NCI-H2196 (cell line): Measurements from ENCODE around the gene NFASC.
A peak's percentile ranks its signal among the peaks of the same experiment; 100 is the strongest.

ENCODE experiments used
- DNase-seq: peaks from one replicate; lab custom pipeline; 2025; ENCODE audit not compliant: unreplicated experiment; lab: John Stamatoyannopoulos, UW

Gene NFASC

DNA sequence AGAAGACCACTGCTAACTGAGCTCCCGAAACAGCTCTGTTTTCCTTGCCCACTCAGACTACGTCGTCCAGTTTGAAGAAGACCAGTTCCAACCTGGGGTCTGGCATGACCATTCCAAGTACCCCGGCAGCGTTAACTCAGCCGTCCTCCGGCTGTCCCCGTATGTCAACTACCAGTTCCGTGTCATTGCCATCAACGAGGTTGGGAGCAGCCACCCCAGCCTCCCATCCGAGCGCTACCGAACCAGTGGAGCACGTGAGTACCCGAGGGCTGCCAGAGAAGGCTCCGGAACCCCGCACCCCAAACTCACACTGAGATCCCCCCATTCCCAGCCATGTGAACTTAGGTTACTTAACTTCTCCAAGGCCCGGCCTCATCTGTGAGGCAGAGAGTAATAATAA lies 108.6 kb downstream of the NFASC start:
- DNase-seq: no peak

DNA sequence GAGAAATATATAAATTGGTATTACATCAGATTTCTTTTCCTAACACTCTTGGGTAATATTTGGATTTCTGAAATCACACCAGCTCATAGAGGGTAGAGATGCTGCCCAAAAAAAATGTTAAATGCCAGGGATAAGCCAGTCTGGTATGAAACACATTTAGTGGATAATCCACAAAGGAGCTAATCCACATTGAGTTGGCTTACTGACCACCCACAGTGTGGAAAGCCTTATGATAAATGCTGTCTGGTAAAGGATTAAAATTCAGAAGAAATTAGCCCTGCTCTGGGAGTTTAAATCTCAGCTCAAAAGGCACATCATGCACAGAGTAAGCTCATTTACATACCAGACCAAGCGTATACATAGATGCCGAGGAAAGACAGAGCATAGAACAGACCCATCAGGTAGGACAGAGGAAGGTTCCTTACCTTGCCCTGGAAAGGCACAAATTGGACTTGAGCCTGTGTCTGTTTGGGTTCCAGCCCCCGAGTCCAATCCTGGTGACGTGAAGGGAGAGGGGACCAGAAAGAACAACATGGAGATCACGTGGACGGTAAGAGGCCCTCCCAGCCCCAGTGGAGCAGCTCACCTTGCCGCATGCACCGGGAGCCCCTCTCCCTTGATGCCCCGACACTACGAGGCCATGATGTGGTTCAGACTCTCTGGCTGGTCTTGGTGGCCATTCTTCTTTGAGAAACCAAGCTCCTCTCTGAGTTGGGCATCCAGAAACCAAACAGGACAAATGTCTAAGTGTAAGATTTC lies 109.4 kb downstream of the NFASC start:
- DNase-seq: no peak

DNA sequence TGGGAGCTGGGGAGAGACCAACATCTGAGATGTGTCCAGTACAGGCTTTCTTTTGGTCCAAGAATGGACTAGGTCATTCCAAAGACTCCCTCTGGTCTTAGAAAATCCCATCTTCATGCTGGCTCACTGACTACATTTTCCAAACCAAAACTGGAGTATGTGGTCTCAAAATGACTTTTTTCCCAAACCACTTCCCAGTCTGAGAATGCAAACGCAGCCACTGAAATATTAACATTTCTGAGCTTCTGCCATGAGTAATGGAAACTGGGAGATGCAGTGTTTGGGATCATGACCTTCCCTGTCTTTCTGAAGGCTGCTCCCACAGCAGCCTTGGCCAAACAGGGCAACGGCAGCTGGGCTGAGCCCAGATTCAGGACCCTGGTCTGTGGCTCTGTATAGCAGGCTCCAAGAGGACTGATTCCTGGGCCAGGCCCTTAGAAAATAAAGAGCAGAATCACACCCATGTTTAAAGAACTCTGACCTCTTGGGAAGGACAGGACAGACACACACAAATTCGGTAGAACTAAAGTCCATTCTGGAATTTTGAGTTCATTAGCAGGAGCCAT lies 110.3 kb downstream of the NFASC start:
- DNase-seq: no peak

DNA sequence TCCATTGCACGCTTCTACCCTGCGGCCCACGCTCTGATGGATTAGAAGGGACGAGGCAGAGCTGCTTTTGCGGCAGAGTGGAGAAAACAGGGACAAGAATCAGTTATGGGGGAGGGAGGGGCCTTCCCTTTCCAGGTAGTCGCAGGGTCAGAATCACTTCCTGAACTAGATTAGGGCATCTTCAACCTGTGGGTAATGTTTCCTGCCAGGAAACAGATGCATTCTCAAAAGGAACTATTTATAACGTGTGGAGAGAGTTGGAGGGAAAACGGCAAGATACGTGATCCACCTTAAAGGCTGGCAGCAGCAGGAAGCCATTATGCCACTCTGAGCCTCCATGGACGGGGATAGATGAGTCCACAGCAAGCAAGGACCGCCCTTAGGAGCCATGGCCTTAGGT lies 112.5 kb downstream of the NFASC start:
- no peak for DNase-seq

DNA sequence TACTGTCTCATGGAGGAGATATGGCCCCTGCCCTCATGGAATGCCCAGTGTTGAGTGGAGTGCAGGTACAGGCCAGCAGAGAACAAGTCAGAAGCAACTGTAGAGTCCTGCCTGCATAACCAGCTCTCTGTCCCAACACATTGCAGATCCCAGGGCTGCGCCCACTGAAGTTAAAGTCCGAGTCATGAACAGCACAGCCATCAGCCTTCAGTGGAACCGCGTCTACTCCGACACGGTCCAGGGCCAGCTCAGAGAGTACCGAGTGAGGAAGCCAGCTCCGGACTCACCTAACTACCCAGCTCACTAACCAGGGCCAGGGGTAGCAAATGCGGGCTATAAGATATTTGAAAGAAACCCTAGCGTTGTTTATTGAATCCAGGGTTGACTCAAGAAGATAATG lies 113.2 kb downstream of the NFASC start:
- DNase-seq: no peak

DNA sequence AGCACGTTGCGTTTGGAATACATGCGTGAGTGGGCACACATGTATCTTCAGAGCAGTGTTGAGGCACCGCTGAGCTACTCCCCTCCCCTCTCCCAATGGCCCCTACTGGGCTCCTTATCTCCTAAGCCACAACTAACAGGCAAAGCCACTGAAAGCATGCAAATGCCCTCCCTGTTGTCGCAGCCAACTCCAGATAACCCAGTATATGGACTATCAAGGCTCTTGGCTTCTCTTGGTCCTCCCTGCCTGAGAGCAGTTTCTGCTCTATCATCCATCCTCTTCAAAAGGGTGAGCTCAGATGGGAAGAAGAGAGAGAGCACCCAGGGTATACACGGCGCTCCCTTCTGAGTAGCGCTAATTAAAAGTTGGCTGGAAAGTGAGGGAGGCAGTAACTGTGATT lies 113.8 kb downstream of the NFASC start:
- DNase-seq: no peak

DNA sequence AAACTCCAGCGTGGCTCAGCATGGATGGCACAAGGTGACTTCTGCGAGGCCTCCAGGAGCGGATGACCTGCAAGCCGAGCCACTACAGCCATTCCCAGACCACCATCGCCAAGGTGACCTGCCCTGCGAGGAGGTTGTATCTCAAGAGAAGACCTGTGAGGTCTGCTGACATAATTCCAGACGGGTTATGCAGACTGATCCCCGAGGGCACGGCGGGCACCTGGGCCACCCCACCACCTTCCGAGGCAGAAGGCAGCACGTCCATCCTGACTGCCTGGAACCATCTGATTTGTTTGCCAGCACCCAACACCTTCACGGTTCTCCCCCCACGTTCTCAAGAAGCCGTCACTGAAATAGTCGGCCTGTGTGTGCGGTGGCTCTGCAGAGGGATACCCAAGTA lies 115.5 kb downstream of the NFASC start:
- no peak for DNase-seq

DNA sequence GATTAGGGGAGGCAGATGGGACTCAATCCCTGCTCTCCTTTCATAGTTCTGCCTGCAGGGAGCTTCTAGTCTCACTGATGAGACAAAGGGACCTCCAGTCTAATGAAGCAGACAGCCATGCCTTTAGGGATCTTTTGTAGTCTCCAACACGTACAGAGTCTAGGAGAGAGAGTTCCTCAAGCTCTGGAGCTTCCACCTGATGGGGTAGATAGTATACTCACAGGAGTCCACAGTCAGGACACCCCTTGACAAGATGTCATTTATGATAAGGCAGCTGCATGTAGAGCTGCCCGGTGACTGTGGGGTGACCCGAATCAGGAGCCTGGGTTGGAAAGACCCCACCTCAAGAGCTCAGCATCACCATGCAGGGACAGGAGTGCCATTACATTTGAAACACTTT lies 117.0 kb downstream of the NFASC start:
- no peak for DNase-seq

DNA sequence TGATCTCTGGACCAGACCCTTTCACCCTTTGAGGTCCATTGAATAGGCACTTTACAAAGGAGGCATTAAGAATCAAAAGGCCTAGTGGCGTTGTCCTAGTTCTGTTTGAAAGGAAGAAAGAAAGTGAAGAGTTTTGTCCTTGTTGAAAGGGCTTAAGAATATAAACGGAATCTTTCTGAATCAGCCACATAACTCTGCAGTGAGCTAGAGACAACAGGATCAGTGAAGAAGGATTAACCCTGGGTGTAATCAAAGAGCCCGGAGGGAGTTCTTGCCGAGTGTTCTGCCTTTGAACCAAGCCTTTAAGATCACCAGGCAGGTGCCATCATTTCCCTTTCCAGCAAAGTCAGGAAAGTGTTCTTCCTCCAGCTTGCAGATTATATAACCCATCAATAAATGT lies 117.5 kb downstream of the NFASC start:
- DNase-seq: no peak

DNA sequence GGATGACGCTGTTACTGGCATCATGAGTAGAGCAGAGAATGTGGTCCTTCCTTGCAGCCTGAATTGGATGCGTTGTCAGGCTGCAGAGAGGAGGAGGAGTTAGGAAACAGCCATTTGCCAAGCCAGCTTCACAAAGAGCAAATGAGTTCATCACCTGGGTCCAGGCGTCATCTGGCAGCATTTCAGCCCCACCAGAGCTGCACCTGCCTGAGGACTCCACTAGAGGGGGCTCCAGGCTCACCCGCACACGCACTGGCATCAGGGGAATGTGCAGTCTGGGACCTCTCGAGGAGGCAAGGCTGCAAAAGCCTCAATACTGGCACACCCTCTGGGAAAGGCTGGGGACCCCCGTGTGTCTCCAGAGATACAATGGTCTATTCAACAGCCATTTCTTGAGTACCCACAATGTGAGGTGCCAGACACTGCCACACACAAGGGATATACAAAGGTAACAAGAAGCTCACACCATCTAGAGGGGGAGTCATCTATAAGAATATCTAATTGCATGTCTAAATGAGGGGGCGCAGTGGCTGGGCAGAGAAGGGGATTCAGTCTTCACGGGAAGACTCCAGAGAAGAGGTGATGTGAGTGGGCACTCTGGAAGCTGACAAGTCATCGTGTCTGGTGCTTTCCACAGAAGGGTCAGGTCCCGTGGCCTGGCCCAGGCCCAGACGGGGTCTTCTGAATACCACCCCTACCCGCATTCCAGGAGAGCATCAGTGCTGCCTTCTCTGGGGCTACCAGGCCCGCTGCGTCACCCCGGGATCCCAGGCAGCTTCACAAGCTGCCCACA lies 118.8 kb downstream of the NFASC start:
- peak; percentile 87 for DNase-seq

DNA sequence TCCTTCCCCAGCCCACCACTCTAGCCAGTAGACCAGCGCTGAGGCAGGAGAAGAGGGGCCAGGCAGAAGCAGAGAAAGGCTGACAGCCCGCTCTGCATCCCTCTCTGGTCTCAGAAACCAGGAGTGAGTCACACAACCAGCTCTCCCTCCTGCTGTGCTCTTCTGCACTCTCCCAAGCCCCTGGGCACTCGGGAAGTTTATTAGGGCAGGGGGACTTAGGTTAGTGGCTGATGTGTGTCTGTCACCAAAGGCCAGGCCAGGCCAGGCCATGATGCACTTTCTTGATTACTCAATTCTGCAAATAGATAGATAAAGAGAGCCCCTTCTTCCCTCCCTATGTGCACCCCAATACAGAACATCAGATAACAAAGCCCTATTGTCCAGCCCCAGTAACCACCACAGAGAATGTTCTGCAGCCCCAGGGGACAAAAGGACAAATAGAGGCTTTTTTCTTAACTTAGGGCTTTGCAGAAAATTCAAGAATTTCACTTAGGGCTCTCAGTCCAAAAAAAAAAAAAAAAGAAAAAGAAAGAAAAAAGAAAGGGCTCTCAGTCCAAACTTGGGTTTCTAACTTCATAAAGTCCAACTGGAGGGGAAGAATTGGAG lies 119.5 kb downstream of the NFASC start:
- DNase-seq: no peak

DNA sequence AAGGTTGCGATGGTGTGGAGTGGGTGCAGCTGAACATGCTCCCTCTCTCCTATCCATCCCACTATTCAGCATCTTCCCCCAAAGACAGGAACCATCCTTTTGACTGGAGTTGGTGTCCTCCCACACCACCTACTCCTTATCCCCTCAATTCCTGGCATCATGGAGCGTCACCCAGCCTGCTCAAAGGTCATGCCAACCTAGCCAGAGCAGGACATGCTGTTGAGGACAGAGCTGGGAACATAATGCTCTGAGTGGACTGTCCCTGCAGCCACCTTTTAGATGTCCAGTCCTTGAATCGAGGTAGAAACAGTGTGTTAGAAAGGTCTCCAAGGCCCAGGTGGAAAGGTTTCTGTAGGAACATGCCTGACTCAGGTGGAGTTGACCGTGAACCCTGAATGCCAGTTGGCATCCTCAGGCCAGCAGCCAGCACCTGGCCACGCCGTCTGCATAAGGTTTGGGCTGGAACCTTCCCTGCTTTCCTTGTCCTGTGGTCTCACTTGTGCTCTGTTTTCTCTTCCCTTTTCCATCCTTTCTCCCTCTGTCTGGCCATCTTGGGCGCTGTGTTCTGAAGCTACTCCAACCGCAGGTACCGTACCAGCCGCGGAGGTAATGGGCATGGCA lies 120.2 kb downstream of the NFASC start:
- DNase-seq: no peak

DNA sequence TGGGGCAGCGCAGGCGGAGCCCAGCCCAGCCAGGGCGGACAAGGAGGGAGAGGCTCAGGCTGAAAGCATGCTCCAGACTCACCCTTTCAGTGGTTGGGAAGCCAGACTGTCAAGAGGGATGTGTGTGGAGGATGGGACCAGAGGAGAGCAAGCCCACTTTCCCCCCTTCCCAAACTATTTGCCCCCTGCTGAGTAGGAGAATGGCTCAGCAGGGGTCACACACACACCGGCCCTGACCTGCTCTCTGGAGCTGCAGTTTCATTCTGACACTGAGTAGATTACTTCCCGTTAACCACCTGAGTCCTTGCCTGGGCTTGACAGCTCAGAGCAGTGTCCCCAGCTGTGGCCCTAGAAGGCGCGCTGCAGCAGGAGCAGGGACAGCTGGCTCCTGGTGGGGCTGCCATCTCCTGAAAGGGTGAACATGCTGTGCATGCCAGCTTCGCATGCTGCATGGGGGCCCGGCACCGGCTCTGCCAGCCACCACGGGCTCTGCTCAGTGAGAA lies 120.7 kb downstream of the NFASC start:
- no peak for DNase-seq

DNA sequence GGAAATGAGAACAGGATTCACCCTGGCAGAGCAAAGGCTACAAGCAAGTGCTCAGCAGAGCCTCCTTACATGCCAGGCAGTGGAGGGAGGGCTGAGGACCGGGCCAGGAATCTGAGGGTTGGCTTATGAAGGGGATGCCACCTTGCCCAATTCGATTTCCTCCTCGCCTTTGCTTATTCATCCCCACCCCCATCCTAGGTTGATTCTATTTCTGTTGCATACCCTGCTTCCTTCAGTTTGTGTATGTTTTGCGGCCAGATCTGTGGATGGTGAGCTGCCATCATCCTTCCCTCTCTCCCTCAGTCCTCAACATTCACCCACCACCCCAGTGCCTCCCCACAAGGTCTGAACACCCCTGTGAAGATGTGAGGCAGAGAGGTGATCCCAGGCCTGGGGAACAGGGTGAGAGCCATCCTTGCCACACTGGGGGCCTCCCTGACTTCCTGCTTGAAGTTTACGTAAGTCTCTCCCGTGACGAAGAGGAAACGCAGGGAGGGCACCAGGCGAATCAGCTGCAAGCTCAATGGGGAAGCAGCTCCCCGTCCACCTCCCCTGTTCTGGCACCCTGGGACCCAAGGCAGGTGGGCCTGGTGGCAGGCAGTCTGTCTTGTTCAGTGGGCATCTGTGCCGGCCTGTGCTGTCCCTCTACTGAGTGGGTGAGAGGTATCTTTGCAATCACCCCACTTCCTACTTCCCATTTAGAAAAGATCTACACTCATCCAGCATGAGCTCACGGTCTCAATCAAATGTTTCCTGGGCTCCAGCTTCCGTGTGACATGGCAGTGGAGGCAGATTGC lies 121.7 kb downstream of the NFASC start:
- no peak for DNase-seq

DNA sequence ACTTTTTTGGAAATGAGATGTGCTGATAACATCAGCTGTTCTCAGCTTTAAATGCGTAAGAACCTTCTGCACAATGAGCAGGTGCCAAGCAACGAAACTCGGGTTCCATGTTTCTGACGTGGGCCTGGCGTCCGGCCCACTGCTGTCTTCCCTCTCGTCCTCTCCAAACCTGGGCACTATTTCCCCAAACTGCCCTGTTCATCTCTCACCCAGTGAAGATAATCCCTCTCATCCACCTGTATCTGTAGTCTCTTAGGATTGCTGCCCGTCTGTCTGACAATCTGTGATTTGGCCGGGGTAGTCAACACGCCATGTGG lies 122.3 kb downstream of the NFASC start:
- DNase-seq: no peak

DNA sequence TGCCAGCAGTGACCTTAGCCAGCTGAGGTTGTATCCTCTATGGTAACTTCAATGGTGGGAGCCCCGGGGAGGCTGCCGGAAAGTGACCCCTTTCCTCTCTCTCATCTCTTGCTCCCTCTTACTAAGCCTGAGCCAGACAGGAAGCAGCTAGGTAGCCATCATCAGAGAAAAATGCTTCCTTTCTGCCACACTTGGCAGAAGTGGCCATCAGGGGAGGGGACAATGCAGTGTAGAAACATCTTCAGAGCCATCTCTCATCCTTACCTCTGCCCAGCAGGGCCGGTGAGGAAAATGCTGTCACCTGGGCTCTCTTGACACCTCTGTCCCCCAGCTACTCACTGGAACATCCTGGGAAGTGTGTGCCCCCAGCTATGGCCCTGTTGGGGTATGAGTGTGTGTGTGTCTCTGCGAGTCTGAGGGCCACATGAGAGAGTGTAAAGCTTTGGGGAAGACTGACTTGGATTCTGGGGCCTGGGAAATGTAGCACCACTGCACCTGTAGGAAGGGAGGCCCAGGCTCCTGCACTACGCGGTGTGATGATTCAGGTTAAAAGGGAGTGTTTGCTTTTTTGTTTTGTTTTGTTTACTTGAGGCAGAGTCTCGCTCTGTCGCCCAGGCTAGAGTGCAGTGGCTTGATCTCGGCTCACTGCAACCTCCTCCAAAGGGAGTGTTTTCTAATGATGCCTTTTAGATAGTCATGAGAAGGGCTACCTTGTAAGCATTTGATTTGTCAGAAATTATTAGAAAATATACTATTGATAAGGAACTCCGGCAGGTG lies 123.6 kb downstream of the NFASC start:
- no peak for DNase-seq

DNA sequence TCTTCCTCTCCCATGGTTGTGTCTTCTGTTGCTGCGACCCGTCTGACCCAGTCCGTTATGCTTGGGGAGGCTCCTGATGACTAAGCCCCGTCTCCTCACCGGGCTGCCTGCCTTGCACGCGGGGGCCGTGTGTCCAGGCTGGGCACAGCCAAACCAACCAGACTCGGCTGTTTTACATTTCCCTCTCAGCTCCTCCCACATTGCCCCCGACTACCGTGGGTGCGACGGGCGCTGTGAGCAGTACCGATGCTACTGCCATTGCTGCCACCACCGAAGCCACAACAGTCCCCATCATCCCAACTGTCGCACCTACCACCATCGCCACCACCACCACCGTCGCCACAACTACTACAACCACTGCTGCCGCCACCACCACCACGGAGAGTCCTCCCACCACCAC lies 126.3 kb downstream of the NFASC start:
- DNase-seq: no peak

DNA sequence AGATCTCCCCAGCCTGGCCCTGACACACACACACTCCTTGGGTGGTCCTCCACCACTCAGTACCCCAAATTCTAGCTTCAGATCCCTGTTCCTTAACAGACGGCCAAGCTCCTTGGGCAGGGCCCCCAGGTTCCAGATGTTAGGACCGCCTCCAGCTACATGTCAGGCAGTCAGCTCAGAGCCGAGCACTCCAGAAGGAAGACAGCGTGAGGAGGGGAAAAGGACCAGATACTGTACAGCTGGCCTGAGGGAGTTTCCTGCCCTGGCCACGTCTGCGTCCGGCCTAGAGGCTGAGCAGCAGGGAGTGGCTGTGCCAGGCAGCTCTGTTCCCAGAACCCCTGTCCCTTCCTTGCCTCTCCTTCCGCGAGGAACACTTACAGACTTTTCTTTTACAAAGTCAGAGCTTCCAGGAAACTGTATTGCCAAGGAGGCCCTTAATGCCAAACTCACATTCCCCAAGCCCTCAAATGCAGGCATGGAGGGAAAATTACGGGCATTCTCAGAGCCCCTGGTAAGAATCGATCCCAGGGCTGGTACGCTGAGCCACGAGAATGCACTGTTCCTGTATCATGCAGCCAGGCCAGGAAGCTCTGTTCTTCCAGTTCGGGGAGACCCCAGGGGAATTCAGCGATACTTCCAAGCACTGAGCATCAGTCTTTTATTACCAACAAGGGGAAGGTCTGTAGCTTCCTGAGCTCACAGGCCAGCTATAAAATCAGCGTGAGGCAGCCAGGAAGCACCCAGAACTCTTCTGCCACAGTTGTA lies 127.1 kb downstream of the NFASC start:
- DNase-seq: no peak

DNA sequence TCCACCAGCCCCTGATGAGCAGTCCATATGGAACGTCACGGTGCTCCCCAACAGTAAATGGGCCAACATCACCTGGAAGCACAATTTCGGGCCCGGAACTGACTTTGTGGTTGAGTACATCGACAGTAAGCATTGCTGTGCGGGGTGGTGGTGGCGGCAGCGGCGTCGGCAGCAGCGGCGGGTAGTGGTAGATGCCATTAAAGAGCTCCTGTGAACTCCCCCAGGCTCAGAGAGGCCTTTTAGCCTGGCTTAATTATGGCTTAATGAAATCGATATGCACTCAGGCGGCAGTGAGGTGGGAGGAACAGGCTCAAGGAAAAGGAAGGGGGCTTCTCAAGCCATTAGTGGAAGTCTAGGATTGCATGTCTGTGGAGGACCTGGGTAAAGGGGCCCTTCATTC lies 130.5 kb downstream of the NFASC start:
- DNase-seq: no peak
